Fibroblast of lung (primary cell): ENCODE measurements around the gene PPP4R4. TPM values are rescaled to one million over a fixed set of nuclear protein-coding genes. Genes with fewer than 3 reads are reported as not detected.

Experiments
- DNase-seq, 2 donors: peaks; one replicate each; pipeline versions ENCODE4 v3.0.0 to v3.0.0-alpha.2; 2010; ENCODE audit warnings: low read depth in 2 of 2
- H2AFZ ChIP-seq: 2 replicates; pipeline ENCODE4 v1.5.1; 2012; ENCODE audit warnings: low read length, control low read depth, inconsistent platforms
- H3K27ac ChIP-seq: 2 replicates; pipeline ENCODE4 v1.5.1; 2011; ENCODE audit warnings: low read length, control low read depth; ENCODE audit not compliant: insufficient read depth
- H3K27me3 ChIP-seq: 2 replicates; pipeline ENCODE4 v1.5.1; 2011; ENCODE audit warnings: mild to moderate bottlenecking, low read length; ENCODE audit not compliant: control insufficient read depth, insufficient read depth
- H3K36me3 ChIP-seq: 2 replicates; pipeline ENCODE4 v1.5.1; 2011; ENCODE audit warnings: low read length; ENCODE audit not compliant: control insufficient read depth, insufficient read depth
- H3K4me1 ChIP-seq: 2 replicates; pipeline ENCODE4 v1.5.1; 2011; ENCODE audit warnings: low read length; ENCODE audit not compliant: control insufficient read depth, insufficient read depth; ENCODE audit errors: extremely low read depth
- H3K4me2 ChIP-seq: 2 replicates; pipeline ENCODE4 v1.5.1; 2011; ENCODE audit warnings: low read length, control low read depth; ENCODE audit not compliant: insufficient read depth; ENCODE audit errors: extremely low read depth
- H3K4me3 ChIP-seq, 4 experiments: fragments of 200-600 bp in 1 of 4; sonication (generic) in 1 of 4; replicated peaks in 1 of 4; 2 replicates each; pipeline ENCODE4 v1.5.1; 2011 to 2016; ENCODE audit warnings: low read length in 4 of 4, low read depth in 3 of 4, mild to moderate bottlenecking in 3 of 4, control low read depth in 2 of 4, inconsistent platforms in 1 of 4, mixed read lengths in 1 of 4; ENCODE audit not compliant: insufficient read depth in 1 of 4; ENCODE audit errors: control extremely low read depth in 1 of 4
- H3K79me2 ChIP-seq: 2 replicates; pipeline ENCODE4 v1.5.1; 2012; ENCODE audit warnings: mild to moderate bottlenecking, low read length, inconsistent platforms; ENCODE audit not compliant: control insufficient read depth, insufficient read depth
- H3K9ac ChIP-seq: 2 replicates; pipeline ENCODE4 v1.5.1; 2011; ENCODE audit warnings: mild to moderate bottlenecking, low read length, control low read depth; ENCODE audit not compliant: insufficient read depth
- H3K9me3 ChIP-seq: 2 replicates; pipeline ENCODE4 v1.5.1; 2012; ENCODE audit warnings: low read depth, low read length; ENCODE audit not compliant: control insufficient read depth, insufficient read depth
- H4K20me1 ChIP-seq: 2 replicates; pipeline ENCODE4 v1.5.1; 2011; ENCODE audit warnings: low read length; ENCODE audit not compliant: control insufficient read depth, insufficient read depth; ENCODE audit errors: extremely low read depth
- CTCF ChIP-seq, 2 donors: IDR thresholded peaks in 1 of 2; conservative IDR thresholded peaks in 1 of 2; 1 replicate in 1 of 2; 2 replicates in 1 of 2; pipeline ENCODE4 v1.5.1; 2011 to 2012; ENCODE audit warnings: low read length in 2 of 2, control low read depth in 1 of 2, inconsistent platforms in 1 of 2, low read depth in 1 of 2, mild to moderate bottlenecking in 1 of 2
- EZH2 ChIP-seq: IDR thresholded peaks from 2 replicates; pipeline ENCODE4 v1.5.1; 2012; ENCODE audit warnings: low read length, control low read depth, mild to moderate bottlenecking; ENCODE audit errors: missing control alignments
- polyA plus RNA-seq, 2 donors: library from polyadenylated mRNA; depleted of rRNA in 1 of 2; stranded (reverse) in 1 of 2; unstranded in 1 of 2; fragments of >200 nt; gene quantifications; 2 replicates each; pipeline ENCODE4 v1.2.1, GENCODE V29; 2011 to 2012; ENCODE audit warnings: missing spikeins in 1 of 2
- total RNA-seq: library from RNA; depleted of rRNA; stranded (reverse); fragments of >200 nt; gene quantifications from 2 replicates; pipeline ENCODE4 v1.2.1, GENCODE V29; 2014

The PPP4R4 gene
- total and polyA plus RNA-seq, 2 donors (not counting 1 experiment from before 2014, with no cell fraction given), result 0.35 to 0.99 TPM

DNA sequence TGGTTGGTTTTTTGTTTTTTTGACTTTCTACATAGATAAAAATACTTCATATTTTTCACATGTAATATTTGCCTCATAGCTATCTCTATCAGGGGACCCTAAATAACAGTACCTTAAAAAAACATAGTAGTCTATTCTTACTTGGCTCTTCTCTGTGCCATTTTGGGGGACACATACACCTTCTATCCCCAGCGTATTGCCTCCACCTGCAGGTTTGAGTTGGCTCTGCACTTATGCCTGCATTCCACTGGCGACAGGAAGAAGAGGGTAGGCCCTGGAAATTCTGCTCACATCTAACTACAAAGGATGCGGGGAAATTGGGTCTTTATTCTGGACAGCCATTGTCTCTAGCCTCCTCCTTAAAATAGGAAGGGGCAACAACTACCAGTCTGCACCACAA lies 30.9 kb upstream of the PPP4R4 start:
- no peak overlapping the region for H3K4me3 ChIP-seq
- no peaks in the 10 kb centered on the region for H3K79me2 ChIP-seq
- no peak overlapping the region for H3K4me2 ChIP-seq
- DNase-seq, result no peak
- no peaks in the 10 kb centered on the region for H3K9me3 ChIP-seq
- H3K9ac ChIP-seq, result no peak overlapping the region
- no peaks in the 10 kb centered on the region for H3K27me3 ChIP-seq
- no peaks in the 10 kb centered on the region for H3K36me3 ChIP-seq
- no peaks in the 10 kb centered on the region for H4K20me1 ChIP-seq
- no peaks in the 10 kb centered on the region for H3K4me1 ChIP-seq
- no peak overlapping the region for H2AFZ ChIP-seq
- no peak overlapping the region for H3K27ac ChIP-seq
- TF ChIP-seq CTCF (conservative IDR thresholded peaks at IDR 0.05 in 1 of 2, IDR thresholded peaks at IDR 0.05 in 1 of 2; ENCODE audit: low read depth in 1 of 2, low read length in 2 of 2) (peak; percentile 11 to 33), EZH2 (no peak)

- Histone ChIP-seq H4K20me1 (no peaks in the 10 kb centered on the region), H3K27ac (no peak overlapping the region), H2AFZ (no peak overlapping the region), H3K27me3 (no peaks in the 10 kb centered on the region), H3K79me2 (no peaks in the 10 kb centered on the region), H3K9me3 (no peaks in the 10 kb centered on the region), H3K9ac (no peak overlapping the region), H3K4me1 (no peaks in the 10 kb centered on the region), H3K4me2 (no peak overlapping the region), H3K36me3 (no peaks in the 10 kb centered on the region), H3K4me3 (no peak overlapping the region)
- no peak for DNase-seq
- no peak for TF ChIP-seq EZH2
Observed at GRCh38 chr14:94143711-94144110, 30.4 kb upstream of the PPP4R4 start.

- H3K4me1 ChIP-seq, result no peaks in the 10 kb centered on the region
- no peaks in the 10 kb centered on the region for H4K20me1 ChIP-seq
- no peak for TF ChIP-seq CTCF (conservative IDR thresholded peaks at IDR 0.05 in 1 of 2, IDR thresholded peaks at IDR 0.05 in 1 of 2; ENCODE audit: low read depth in 1 of 2, low read length in 2 of 2)
- TF ChIP-seq EZH2, result no peak
- H3K27ac ChIP-seq, result no peak overlapping the region
- no peak overlapping the region for H3K4me3 ChIP-seq
- no peak overlapping the region for H3K9ac ChIP-seq
- no peaks in the 10 kb centered on the region for H3K36me3 ChIP-seq
- H3K4me2 ChIP-seq, result no peak overlapping the region
- H3K79me2 ChIP-seq, result no peaks in the 10 kb centered on the region
- no peaks in the 10 kb centered on the region for H3K27me3 ChIP-seq
- H3K9me3 ChIP-seq, result no peaks in the 10 kb centered on the region
- peak in 1 of 2 donors; percentile 15 for DNase-seq
- H2AFZ ChIP-seq, result no peak overlapping the region
Observed at GRCh38 chr14:94144765-94145164, 29.4 kb upstream of the PPP4R4 start.
